H1 (cell line): ENCODE measurements around the gene SLC25A42. TPM values are rescaled to one million over a fixed set of nuclear protein-coding genes. Genes with fewer than 3 reads are reported as not detected.

Experiments used
- CHD7 ChIP-seq: fragments of 300-600 bp; sonication (generic); IDR thresholded peaks from 2 replicates; pipeline ENCODE4 v1.7.1; 2012; ENCODE audit warnings: low read length, moderate library complexity, mild to moderate bottlenecking, inconsistent platforms; ENCODE audit not compliant: insufficient replicate concordance
- CTBP2 ChIP-seq: IDR thresholded peaks from 2 replicates; pipeline ENCODE4 v1.7.0; 2011; ENCODE audit warnings: borderline replicate concordance, mild to moderate bottlenecking, moderate library complexity, mixed read lengths, low read length; ENCODE audit not compliant: insufficient read depth, insufficient read length
- GABPA ChIP-seq: IDR thresholded peaks from 2 replicates; pipeline ENCODE4 v1.6.1; 2011; ENCODE audit warnings: mild to moderate bottlenecking, low read length, moderate library complexity, borderline replicate concordance; ENCODE audit not compliant: insufficient read depth
- MAFK ChIP-seq: IDR thresholded peaks from 2 replicates; pipeline ENCODE4 v1.6.1; 2012; ENCODE audit warnings: low read depth, mild to moderate bottlenecking, improper control_type of control experiment, low read length
- NANOG ChIP-seq: IDR thresholded peaks from 2 replicates; pipeline ENCODE4 v1.6.1; 2011; ENCODE audit warnings: low read length, low read depth, mild to moderate bottlenecking, inconsistent platforms; ENCODE audit not compliant: insufficient read depth, poor library complexity, severe bottlenecking
- POU5F1 ChIP-seq: IDR thresholded peaks from 2 replicates; pipeline ENCODE4 v1.6.1; 2011; ENCODE audit warnings: low read depth, mild to moderate bottlenecking, low read length, moderate library complexity
- RFX5 ChIP-seq: IDR thresholded peaks from 2 replicates; pipeline ENCODE4 v1.6.1; 2011; ENCODE audit warnings: low read depth, low read length, improper control_type of control experiment, borderline replicate concordance
- RXRA ChIP-seq: IDR thresholded peaks from 2 replicates; pipeline ENCODE4 v1.6.1; 2011; ENCODE audit warnings: low read depth, mild to moderate bottlenecking, low read length, moderate library complexity; ENCODE audit not compliant: insufficient read depth
- SAP30 ChIP-seq: fragments of 300-600 bp; sonication (generic); IDR thresholded peaks from 2 replicates; pipeline ENCODE4 v1.7.1; 2012; ENCODE audit warnings: low read length, moderate library complexity, mild to moderate bottlenecking, inconsistent platforms; ENCODE audit not compliant: insufficient read depth, insufficient replicate concordance
- SIX5 ChIP-seq: IDR thresholded peaks from 2 replicates; pipeline ENCODE4 v1.6.1; 2011; ENCODE audit warnings: mild to moderate bottlenecking, low read depth, low read length
- SP2 ChIP-seq: IDR thresholded peaks from 2 replicates; pipeline ENCODE4 v1.6.1; 2012; ENCODE audit warnings: mild to moderate bottlenecking, low read length, inconsistent platforms
- YY1 ChIP-seq: IDR thresholded peaks from 2 replicates; pipeline ENCODE4 v1.6.1; 2011; ENCODE audit warnings: low read depth, mild to moderate bottlenecking, low read length
- polyA plus RNA-seq, 7 experiments: library from polyadenylated mRNA; depleted of rRNA in 3 of 7; stranded (reverse) in 5 of 7; unstranded in 2 of 7; fragments of >200 nt in 5 of 7; fragments of 200-250 nt in 2 of 7; gene quantifications; 1 replicate in 5 of 7; 2 replicates in 1 of 7; 4 replicates in 1 of 7; pipeline versions ENCODE4 v1.2.1 to v1.2.3, GENCODE V29; 2011 to 2013; ENCODE audit warnings: missing spikeins in 2 of 7, mixed read lengths in 2 of 7
- total RNA-seq: library from RNA; stranded (reverse); fragmentation: NEBNext Ultra II Directional; extraction: Animal tissue kit (Norgen Biotek cat#: 25700); gene quantifications from 2 replicates; pipeline ENCODE4 v1.2.1, GENCODE V29; 2021

The SLC25A42 gene
- total and polyA plus RNA-seq, 2 of the 8 experiments (the other 6 are each of a cell fraction or from before 2014, with no cell fraction given) = 5.9 to 6.2 TPM

- TF ChIP-seq CHD7 (no peak), RFX5 (no peak), POU5F1 (no peak), SAP30 (no peak), GABPA (no peak), RXRA (no peak), MAFK (no peak), SP2 (no peak), CTBP2 (no peak), YY1 (no peak), NANOG (no peak), SIX5 (no peak)
Measured at GRCh38 chr19:19123386-19123785, 59.6 kb downstream of the SLC25A42 start (continued).
